HG03064 (cell line): ENCODE measurements around the gene SLC17A9.

Experiments used
- ATAC-seq: cut with Tn5 transposase; IDR thresholded peaks from one replicate; pipeline ENCODE4 v1.9.1; 2021; ENCODE audit warnings: low read depth; ENCODE audit not compliant: unreplicated experiment

Gene SLC17A9

GRCh38 chr20:62966212-62967148 is 14.0 kb downstream of the SLC17A9 start:
- no peak for ATAC-seq

- no peak for ATAC-seq
These were observed 14.6 kb downstream of the SLC17A9 start for GRCh38 chr20:62967149-62967501.

- ATAC-seq: no peak
These were observed 15.3 kb downstream of the SLC17A9 start for GRCh38 chr20:62967628-62968351.

GRCh38 chr20:62968378-62969178 is 16.1 kb downstream of the SLC17A9 start:
- ATAC-seq: no peak

- ATAC-seq: no peak
These were observed 16.8 kb downstream of the SLC17A9 start for GRCh38 chr20:62969179-62969760.

- no peak for ATAC-seq
These were observed 17.4 kb downstream of the SLC17A9 start for GRCh38 chr20:62969939-62970306.

- ATAC-seq: no peak
These were observed 18.1 kb downstream of the SLC17A9 start for GRCh38 chr20:62970307-62971210.

- no peak for ATAC-seq
These were observed 18.9 kb downstream of the SLC17A9 start for GRCh38 chr20:62971211-62971949.

- ATAC-seq: no peak
These were observed 19.7 kb downstream of the SLC17A9 start for GRCh38 chr20:62971950-62972844.

- ATAC-seq: no peak
These were observed 20.6 kb downstream of the SLC17A9 start for GRCh38 chr20:62972845-62973745.

GRCh38 chr20:62975251-62975760 is 22.8 kb downstream of the SLC17A9 start:
- ATAC-seq: no peak

- no peak for ATAC-seq
These were observed 23.5 kb downstream of the SLC17A9 start for GRCh38 chr20:62975812-62976508.

- no peak for ATAC-seq
These were observed 24.4 kb downstream of the SLC17A9 start for GRCh38 chr20:62976886-62977285.

GRCh38 chr20:62977613-62978560 is 25.4 kb downstream of the SLC17A9 start:
- no peak for ATAC-seq

- ATAC-seq: no peak
These were observed 26.0 kb downstream of the SLC17A9 start for GRCh38 chr20:62978561-62978943.
